ENCODE results near the gene LRCH3.

The LRCH3 gene

GRCh38 chr3:197791892-197792647 is 1.0 kb downstream of the LRCH3 start:
- DNase-seq (ENCODE audit: insufficient read length, low spot score), result peak; percentile 31
- no peak for FAIRE-seq

DNA sequence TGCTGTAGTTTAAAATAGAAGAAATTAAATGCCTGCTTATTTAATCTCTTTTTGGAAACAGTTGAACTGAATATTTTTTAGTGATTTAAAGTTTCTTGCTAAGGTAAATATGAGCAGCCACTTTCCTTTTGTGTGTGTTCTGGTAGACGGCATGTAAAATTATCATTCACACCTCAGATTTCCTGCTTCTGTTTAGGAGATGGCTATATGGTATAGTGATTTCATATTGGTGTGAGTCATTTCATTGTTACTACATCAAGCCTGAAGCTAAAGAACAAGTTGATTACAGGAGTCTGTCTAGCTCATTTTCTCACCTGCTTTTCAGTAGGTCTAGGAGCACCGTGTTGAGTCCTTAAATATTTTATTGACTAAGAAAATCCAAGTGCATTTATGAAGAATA is 2.2 kb downstream of the LRCH3 start:
- no peak for FAIRE-seq

DNA sequence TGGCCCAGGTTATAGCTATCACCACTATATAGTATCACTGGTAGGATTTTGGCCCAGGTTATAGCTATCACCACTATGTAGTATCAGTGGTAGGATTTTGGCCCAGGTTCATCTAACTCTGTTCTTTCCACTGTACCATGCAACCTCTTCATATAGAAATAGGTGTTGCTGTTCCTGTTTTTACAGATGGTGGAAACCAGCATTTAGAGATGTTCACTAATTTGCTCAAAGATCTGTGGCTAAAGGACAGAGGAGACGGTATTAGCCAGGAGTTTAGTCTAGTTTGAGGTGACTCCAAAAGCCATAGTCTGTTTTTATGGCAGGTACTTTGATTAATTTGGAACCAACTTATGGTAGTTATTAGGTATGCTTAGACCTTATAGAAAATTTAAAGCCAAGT is 3.1 kb downstream of the LRCH3 start:
- FAIRE-seq, result no peak
- no peak for DNase-seq (ENCODE audit: insufficient read length, low spot score)

More for the DNA sequence above, 2.2 kb downstream of the LRCH3 start:
- DNase-seq (ENCODE audit: insufficient read length, low spot score), result peak; percentile 31

GRCh38 chr3:197795200-197795599 is 4.1 kb downstream of the LRCH3 start:
- FAIRE-seq, result no peak
- no peak for DNase-seq (ENCODE audit: insufficient read length, low spot score)

- no peak for FAIRE-seq
- no peak for DNase-seq (ENCODE audit: insufficient read length, low spot score)
Observed at GRCh38 chr3:197796087-197796486, 5.0 kb downstream of the LRCH3 start.

GRCh38 chr3:197798863-197799262 is 7.8 kb downstream of the LRCH3 start:
- DNase-seq (ENCODE audit: insufficient read length, low spot score) (no peak), FAIRE-seq (no peak)

GRCh38 chr3:197800379-197800778 is 9.3 kb downstream of the LRCH3 start:
- FAIRE-seq (no peak), DNase-seq (ENCODE audit: insufficient read length, low spot score) (no peak)

DNA sequence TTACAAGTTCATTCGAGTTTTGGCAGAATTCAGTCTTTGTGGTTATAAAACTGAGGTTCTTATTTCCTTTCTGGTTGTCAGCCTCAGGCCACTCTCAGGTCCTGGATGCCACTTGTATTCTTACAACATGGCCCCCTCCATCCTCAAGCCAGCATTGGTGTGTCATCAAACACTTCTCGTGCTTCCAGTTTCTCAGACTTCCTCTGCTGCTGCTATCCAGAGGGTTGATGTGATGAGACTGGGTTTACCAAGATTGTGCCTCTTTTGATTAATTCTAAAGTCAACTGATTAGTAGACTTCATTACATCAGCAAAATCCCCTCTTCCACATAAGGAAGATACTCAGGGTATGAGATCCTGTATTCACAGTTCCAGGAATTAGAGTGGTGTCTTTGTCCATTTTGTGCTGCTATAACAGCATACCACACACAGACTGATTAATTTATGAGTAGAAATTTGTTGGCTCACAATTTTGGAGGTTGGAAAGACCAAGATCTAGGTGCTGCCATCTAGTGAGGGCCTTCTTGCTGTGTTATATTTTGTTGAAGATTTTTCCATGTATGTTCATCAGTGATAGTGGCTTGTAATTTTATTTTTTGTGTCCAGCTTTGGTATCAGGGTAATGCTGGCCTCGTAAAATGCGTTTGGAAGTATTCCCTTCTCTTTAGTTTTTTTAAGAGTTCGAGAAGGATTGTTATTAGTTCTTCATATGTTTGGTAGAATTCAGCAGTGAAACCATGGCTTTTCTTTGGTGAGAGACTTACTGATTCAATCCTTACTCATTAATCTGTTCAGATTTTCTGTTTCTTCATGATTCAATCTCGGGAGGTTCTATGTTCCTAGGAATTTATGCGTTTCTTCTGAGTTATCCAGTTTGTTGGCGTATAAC is 11.1 kb downstream of the LRCH3 start:
- FAIRE-seq (no peak), DNase-seq (ENCODE audit: insufficient read length, low spot score) (no peak)

DNA sequence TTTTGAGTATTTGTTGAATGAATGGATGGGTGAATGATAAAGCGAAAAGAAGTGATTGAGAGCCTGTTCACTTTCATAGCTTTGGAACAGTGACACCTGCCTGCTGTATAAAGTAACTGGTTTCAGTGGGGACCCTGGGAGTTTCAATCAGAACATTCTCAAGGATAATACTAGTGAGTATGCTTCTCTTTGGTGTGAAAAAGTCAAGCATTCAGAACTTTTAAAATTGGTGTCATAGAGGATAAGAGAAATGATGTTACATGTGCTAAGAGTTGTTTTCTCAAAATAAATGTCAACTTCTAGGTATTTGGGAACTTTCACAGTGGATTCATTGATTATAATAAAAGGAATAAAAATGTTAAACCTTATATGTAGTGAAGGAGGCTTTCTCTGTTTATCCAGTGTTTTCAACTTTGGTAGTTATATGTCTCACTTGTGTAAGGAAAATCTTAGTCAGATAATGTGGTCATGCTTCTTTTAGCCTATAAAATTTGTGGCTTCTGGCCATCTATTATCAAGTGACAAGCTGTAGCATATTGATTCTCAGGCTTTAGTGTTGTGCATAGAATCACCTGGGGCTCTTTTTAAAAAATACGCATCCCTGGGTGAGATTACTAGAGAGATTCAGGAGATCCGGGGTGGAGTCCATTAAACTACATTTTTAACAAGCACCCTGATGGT is 11.9 kb downstream of the LRCH3 start:
- FAIRE-seq (no peak), DNase-seq (ENCODE audit: insufficient read length, low spot score) (no peak)

DNA sequence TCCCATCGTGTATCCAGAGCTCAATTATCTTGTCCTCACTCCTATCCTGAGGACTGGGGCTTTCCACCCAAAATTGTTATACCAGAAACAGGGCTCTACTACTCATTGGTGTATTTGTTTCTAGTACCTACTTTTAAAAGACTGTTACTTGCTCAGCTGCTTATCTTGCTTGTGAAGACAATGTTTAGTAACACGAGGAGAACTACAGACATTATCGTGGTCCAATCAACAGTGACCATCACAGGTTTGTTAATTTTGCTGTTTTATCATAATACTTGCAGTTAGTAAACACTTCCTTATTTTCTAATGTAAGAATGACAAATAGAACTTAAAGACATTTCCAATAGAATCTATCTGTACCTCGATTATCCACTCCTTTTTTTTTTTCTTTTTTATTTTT is 13.5 kb downstream of the LRCH3 start:
- DNase-seq (ENCODE audit: insufficient read length, low spot score), result no peak
- no peak for FAIRE-seq

- DNase-seq (ENCODE audit: insufficient read length, low spot score) (no peak), FAIRE-seq (no peak)
Observed at GRCh38 chr3:197807969-197808587, 17.0 kb downstream of the LRCH3 start.

DNA sequence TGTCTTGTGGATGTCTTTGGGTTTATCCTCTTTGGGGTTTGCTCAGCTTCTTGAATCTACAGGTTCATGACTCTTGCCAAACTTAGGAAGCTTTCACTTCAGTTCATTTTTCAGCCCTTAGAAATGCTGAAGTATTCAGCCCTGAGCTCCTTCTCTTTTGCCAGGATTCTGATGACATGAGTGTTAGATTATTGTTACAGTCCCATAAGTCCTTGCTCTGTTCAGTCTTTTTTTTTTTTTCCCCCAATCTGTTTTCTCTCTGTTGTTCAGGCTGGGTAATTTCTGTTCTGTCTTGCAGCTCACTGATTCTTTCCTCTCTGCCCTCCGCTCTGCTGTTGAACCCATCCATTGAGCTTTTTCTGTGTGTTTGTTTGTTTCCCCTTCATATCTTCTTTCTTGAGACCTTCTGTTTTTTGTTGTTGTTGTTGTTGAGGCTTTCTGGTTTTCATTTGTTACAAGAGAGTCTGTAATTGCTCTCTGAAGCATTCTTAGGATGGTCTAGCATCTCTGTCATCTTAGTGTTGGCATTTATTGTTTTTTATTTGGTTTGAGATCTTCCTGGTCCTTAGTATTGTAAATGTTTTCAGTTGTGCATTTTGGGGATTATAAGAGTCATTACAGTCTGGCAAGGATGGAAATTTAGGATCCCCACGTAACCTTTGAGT is 18.4 kb downstream of the LRCH3 start:
- no peak for FAIRE-seq
- DNase-seq (ENCODE audit: insufficient read length, low spot score), result no peak

GRCh38 chr3:197810901-197811300 is 19.8 kb downstream of the LRCH3 start:
- no peak for FAIRE-seq

DNA sequence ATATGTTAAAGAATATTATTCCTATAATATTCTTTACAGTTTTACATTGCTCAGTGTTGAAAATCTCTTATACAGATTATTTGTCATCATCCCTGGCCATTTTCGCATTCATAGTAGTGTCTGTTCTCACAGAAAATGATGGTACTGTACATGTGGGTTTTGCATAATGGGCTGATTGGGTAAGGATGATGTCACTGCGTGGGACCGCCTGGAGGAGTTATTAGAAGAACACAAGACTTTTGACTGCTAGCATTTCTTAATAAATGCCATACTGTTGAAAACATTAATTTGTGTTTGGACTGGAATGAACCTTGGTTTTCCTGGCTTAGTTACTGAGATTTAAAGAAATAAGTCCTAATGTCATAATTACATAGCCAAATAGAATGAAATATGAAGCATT is 20.3 kb downstream of the LRCH3 start:
- no peak for DNase-seq (ENCODE audit: insufficient read length, low spot score)
- FAIRE-seq, result no peak

More at GRCh38 chr3:197810901-197811300, 19.8 kb downstream of the LRCH3 start:
- no peak for DNase-seq (ENCODE audit: insufficient read length, low spot score)

- DNase-seq (ENCODE audit: insufficient read length, low spot score) (no peak), FAIRE-seq (no peak)
Observed at GRCh38 chr3:197814372-197814771, 23.3 kb downstream of the LRCH3 start.

- FAIRE-seq, result no peak
- no peak for DNase-seq (ENCODE audit: insufficient read length, low spot score)
Observed at GRCh38 chr3:197820550-197821335, 29.7 kb downstream of the LRCH3 start.

DNA sequence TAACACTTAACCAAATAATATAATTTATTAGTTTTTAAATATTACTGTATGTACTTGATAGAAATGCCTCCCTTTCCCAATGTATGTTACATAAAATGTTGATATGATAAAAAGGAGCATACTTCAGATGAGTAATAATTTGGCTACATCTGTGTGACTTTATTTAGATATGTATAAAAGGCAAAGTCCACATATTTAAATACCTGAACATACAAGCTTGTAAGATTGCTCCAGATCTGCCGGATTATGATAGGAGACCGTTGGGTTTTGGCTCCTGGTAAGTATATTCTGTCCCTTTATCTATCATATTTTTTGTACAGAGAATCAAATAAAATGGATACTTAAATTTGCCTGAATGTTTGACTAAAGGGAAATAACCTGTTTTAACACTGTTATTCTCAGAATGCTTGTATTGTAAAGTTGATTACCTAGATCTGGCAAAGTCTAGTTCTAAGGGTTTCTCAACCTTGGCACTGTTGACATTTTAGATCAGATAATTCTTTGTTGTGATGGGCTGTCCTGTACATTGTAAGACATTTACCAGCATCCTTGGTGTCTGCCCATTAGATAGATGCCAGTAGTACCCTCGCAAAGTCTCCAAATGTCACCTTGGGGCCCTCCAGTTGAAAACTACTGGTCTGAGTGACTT is 38.5 kb downstream of the LRCH3 start:
- no peak for FAIRE-seq
- no peak for DNase-seq (ENCODE audit: insufficient read length, low spot score)

DNA sequence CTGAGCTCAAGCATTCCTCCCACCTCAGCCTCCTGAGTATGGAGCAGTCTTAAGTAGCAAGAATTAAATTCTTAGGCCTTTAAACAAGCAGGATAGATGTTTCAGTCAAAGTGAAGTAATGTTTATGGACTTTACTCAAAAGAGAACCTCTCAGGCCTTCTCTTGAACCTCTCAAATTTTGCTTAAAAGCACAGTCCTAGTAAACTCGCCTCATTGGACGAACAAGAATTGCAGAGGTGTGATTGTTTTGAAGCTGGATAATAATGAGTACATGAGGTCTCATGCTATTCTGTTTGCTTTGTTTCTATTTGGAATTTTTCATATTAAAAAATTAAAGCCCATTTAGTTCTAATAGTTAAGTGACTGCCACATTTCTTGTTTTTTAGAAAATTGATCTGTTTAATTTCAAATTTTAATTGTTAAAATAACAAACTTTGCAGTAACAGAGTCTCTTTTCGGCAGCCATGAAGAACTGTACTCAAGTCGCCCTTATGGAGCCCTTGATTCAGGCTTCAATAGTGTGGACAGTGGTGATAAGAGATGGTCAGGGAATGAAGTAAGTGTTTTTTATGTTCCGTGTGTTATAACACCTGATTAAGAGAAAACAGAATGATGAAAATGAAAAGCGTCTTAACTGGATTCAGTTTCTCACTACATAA is 39.4 kb downstream of the LRCH3 start:
- FAIRE-seq, result no peak
- no peak for DNase-seq (ENCODE audit: insufficient read length, low spot score)

DNA sequence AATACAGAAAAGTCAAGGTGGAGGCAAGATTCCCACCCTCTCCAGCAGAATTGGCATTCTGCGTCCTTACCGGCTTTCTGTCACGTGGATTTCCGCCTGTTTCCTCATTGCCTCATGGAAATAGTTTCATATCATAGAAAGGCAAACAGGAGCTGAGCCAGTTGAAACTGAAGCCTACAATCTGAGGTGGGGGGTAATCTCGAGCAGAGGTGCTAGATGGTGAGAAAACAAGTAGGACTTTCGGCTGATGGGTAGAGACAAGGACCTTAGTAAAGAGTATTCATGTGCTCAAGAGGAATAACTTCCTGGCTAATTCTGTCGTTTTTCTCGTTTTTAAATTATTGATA is 39.9 kb downstream of the LRCH3 start:
- DNase-seq (ENCODE audit: insufficient read length, low spot score) (no peak), FAIRE-seq (no peak)

All from HTR-8/SVneo (cell line).